Measurements from ENCODE around the gene PPP1R7.

Gene PPP1R7

DNA sequence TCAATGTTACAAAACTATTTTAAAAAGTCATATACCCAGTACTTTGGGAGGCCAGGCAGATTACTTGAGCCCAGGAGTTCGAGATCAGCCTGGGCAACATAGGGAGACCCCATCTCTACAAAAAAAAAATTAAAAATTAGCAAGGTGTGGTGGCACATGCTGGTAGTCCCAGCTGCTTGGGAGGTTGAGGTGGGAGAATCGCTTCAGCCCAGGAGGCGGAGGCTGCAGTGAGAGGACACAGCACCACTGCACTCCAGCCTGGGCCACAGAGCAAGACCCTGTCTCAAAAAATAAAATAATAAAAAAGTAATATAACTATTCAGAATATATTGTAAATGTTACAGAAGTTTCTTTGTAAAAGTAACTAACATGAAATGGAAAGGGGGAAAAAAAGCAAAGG lies 2.9 kb upstream of the PPP1R7 start:
- in situ Hi-C loops (cut with HindIII; ENCODE audit: low sequenced_read_pairs) = no loop called here
- H3K4me3 ChIP-seq (ENCODE audit: low read depth, low read length) = no peak overlapping the region
- DNase-seq (ENCODE audit: low read depth, low spot score) = no peak
- TF ChIP-seq, protein P1, sequence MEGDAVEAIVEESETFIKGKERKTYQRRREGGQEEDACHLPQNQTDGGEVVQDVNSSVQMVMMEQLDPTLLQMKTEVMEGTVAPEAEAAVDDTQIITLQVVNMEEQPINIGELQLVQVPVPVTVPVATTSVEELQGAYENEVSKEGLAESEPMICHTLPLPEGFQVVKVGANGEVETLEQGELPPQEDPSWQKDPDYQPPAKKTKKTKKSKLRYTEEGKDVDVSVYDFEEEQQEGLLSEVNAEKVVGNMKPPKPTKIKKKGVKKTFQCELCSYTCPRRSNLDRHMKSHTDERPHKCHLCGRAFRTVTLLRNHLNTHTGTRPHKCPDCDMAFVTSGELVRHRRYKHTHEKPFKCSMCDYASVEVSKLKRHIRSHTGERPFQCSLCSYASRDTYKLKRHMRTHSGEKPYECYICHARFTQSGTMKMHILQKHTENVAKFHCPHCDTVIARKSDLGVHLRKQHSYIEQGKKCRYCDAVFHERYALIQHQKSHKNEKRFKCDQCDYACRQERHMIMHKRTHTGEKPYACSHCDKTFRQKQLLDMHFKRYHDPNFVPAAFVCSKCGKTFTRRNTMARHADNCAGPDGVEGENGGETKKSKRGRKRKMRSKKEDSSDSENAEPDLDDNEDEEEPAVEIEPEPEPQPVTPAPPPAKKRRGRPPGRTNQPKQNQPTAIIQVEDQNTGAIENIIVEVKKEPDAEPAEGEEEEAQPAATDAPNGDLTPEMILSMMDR (IDR thresholded peaks at IDR 0.05; ENCODE audit: low read depth, low read length) = no peak

DNA sequence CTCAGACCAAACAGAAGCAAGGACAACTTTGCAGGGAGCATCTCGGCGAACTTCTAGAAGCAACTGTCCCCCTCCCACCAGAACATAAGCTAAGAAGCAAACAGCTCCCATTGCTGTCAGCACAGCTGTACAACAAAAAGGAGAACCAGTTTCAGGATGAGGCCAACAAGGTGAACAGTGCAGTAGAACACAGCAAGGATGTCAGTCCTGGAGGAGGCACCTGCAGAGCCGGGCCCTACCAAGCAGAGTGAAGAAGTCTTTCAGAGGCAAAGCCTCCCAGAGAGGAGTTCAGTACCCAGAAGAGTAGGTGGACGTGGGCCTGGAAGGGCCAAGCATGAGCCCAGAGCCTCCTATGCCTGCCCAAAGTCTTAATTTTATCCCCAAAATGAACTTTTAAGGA lies 2.0 kb upstream of the PPP1R7 start:
- TF ChIP-seq, protein P1 (IDR thresholded peaks at IDR 0.05; ENCODE audit: low read depth, low read length) = no peak
- no peak for DNase-seq (ENCODE audit: low read depth, low spot score)
- in situ Hi-C loops (cut with HindIII; ENCODE audit: low sequenced_read_pairs) = no loop called here
- H3K4me3 ChIP-seq (ENCODE audit: low read depth, low read length) = no peak overlapping the region

DNA sequence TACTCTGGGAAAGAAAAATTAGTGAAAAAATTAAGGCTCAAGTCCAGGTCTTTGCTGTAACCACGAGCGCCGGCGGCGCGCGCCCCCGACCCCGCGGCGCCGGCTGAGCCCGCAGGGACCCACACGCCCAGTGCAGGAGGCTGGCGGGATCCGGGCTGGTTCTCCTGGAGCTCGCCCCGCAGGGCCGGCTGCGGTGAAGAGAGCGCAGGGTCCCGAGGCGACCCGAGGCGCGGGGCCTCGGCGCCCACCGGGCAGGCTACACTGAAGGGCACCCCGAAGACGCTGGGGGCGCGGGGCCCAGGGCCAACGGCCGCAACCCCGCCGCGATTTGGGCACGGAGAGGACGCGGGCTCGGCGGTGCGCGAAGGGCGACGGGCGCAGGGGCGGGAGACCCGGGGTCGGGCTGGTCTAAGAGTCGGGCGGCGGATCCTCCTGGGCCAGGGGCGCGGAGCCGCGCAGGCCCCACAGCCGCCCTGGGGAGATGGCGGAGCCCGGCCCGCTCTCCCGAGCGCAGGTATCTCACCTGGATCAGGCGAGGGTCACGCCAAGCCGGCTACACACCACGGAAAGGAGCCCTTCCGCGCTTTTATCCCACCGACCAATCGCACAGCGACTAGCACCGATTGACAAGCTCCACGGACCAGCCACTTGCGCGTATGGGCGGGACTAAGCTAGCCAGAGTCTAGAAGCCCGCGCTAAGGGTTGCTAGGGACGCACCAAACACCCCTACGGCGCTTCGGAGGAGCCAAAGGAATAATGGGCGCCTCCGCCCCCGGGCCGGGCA lies 1.2 kb upstream of the PPP1R7 start, which contains the start of gene PASK:
Gene PASK, minus strand, starts transcription at position 582 of the 784 bp plus-strand sequence. CDS start 6,440 bp downstream, outside the sequence.
- peak within 1 kb of the TSS; percentile 78 for H3K4me3 ChIP-seq (ENCODE audit: low read depth, low read length)
- in situ Hi-C loops (cut with HindIII; ENCODE audit: low sequenced_read_pairs) = no loop called here
- DNase-seq (ENCODE audit: low read depth, low spot score) = peak; percentile 93
- TF ChIP-seq, protein P1 (IDR thresholded peaks at IDR 0.05; ENCODE audit: low read depth, low read length) = no peak

DNA sequence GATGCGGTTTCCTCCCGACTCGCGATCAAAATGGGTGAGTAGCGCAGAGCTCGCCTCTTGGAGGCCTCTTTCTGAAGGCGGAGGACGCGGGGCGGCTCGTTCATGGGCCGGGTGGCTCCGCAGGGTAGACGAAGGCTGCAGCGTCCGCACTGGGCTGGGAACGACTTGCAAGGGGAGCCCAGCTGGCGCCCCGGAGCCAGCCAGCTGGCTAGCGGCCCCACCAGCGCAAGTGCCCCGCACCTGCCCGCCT lies 667 bp upstream of the PPP1R7 start:
- DNase-seq (ENCODE audit: low read depth, low spot score) = no peak
- TF ChIP-seq, protein P1 (IDR thresholded peaks at IDR 0.05; ENCODE audit: low read depth, low read length) = no peak
- in situ Hi-C loops (cut with HindIII; ENCODE audit: low sequenced_read_pairs) = no loop called here
- H3K4me3 ChIP-seq (ENCODE audit: low read depth, low read length) = peak overlapping the region; percentile 78

DNA sequence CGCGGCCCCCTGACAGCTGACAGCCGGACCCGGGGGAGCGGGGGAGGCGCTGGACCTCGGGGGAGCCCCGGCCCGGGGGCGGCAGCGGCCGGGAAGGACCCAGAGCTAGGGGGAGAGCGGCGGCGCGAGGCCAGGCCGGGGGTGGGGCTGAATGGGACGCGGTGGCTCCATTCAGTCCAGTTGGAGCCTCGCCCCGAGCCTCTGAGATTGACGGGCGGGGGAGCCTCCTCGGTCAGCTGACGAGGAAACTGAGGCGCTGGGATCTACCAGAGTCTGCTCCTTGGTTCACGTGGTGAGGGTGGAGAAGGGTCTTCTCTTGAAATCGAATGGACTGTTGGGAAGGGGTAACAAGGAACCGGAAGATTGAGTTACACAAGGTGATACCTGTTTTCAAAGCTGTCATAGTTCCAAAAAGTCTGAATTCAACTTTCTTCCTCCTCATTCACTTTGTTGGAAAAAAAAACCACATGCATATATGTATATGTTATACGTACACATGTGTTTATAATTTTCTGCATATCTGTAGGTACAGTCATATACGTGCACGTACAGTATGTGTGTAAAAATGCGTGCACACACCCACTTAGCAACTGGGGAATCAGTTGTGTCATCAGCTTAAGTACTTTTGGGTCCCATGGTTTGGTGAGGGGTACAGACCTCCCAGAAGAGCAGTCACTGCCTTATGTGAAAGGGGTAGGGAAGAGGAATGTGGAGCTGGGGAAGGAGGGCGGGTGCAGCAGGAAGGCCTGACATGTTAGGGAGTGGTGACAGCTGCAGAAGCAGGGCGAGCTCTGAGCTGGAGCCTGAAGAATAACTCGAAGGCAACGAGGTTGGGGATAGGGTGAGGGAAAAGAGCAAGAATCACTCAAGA lies 628 bp downstream of the PPP1R7 start:
- TF ChIP-seq, protein P1 (IDR thresholded peaks at IDR 0.05; ENCODE audit: low read depth, low read length) = no peak
- peak overlapping the region; percentile 78 for H3K4me3 ChIP-seq (ENCODE audit: low read depth, low read length)
- in situ Hi-C loops (cut with HindIII; ENCODE audit: low sequenced_read_pairs) = no loop called here
- no peak for DNase-seq (ENCODE audit: low read depth, low spot score)

DNA sequence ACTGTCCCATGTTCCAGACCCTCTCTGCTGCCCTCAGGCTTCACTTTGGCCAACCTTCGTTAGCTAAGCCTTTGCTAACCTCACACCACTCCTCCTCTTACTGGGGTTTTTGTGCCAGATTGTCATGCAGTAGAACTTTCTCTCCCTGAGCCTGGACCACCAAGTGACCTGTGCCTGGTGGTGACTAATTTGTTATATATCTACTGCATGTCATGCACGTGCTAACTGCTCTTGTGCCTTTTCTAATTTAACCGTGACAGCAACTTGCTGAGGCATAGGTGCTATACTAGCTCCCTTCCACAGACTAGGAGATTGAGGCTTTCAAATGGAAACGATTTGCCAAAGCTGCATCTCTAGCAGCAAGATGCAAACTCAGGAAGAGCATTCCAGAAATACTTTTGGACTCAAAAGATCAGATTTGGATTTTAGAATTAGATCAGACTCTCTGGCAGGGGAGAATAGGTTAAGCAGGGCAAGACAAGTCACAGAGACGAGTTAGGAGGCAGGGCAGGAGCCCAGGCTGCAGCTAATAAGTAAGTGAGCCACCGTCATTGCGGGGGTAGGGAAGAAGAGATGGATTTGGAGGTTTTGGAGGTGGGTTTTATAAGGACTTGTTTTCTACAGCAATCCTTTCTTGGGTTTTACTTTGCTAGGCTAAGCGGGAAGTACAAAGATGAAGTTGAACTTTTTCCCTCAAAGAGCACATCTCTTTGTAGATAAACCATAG lies 1.8 kb downstream of the PPP1R7 start:
- TF ChIP-seq, protein P1 (IDR thresholded peaks at IDR 0.05; ENCODE audit: low read depth, low read length) = no peak
- DNase-seq (ENCODE audit: low read depth, low spot score) = no peak
- in situ Hi-C loops (cut with HindIII; ENCODE audit: low sequenced_read_pairs) = no loop called here

More for the DNA sequence above, 1.8 kb downstream of the PPP1R7 start:
- H3K4me3 ChIP-seq (ENCODE audit: low read depth, low read length) = no peak overlapping the region
